SK-N-SH (cell line): Measurements from ENCODE around the gene KIFC3.

Source experiments
- CHD2 ChIP-seq: fragments of 150-350 bp; IDR thresholded peaks from 2 replicates; pipeline ENCODE4 v1.6.1; 2018; ENCODE audit warnings: low read length; ENCODE audit not compliant: partially characterized antibody
- CTCF ChIP-seq: fragments of 200-600 bp; sonication (generic); IDR thresholded peaks from 2 replicates; pipeline ENCODE4 v1.6.1; 2017; ENCODE audit warnings: antibody characterized with exemption, mild to moderate bottlenecking, moderate library complexity
- EP300 ChIP-seq, 2 experiments: IDR thresholded peaks; 2 replicates each; pipeline versions ENCODE4 v1.4.0 to v1.6.1; 2012; ENCODE audit warnings: borderline replicate concordance in 1 of 2, low read depth in 1 of 2, low read length in 1 of 2
- FOXJ3 ChIP-seq: sonication (generic); formaldehyde crosslinking; IDR thresholded peaks from 2 replicates; pipeline ENCODE4 v1.5.1; 2020; ENCODE audit warnings: mild to moderate bottlenecking, missing genetic modification reagents
- NFIC ChIP-seq: IDR thresholded peaks from 2 replicates; pipeline ENCODE4 v1.4.0; 2012; ENCODE audit warnings: borderline replicate concordance
- RAD21 ChIP-seq: IDR thresholded peaks from 2 replicates; pipeline ENCODE4 v1.6.1; 2012; ENCODE audit warnings: mild to moderate bottlenecking, low read length
- REST ChIP-seq: IDR thresholded peaks from 2 replicates; pipeline ENCODE4 v1.6.1; 2012; ENCODE audit warnings: mild to moderate bottlenecking, low read depth, low read length, moderate library complexity
- RFX5 ChIP-seq: IDR thresholded peaks from 2 replicates; pipeline ENCODE4 v1.6.1; 2012; ENCODE audit warnings: mild to moderate bottlenecking, improper control_type of control experiment, low read length
- SMC3 ChIP-seq: IDR thresholded peaks from 2 replicates; pipeline ENCODE4 v1.6.1; 2012; ENCODE audit warnings: low read depth, low read length, improper control_type of control experiment
- TEAD4 ChIP-seq: IDR thresholded peaks from 2 replicates; pipeline ENCODE4 v1.4.0; 2012; ENCODE audit warnings: mild to moderate bottlenecking, borderline replicate concordance; ENCODE audit not compliant: insufficient read depth
- USF1 ChIP-seq: IDR thresholded peaks from 2 replicates; pipeline ENCODE4 v1.4.0; 2012; ENCODE audit warnings: low read depth, borderline replicate concordance
- YY1 ChIP-seq: IDR thresholded peaks from 2 replicates; pipeline ENCODE4 v1.4.0; 2012; ENCODE audit warnings: low read depth, mild to moderate bottlenecking
- TF ChIP-seq, protein P1 (sequence below): IDR thresholded peaks from 2 replicates; pipeline ENCODE4; 2012
- TF ChIP-seq, protein P2 (sequence below): fragments of 150-350 bp; IDR thresholded peaks from 2 replicates; pipeline ENCODE4 v1.6.1; 2017; ENCODE audit warnings: antibody characterized with exemption, low read length, low read depth, borderline replicate concordance

DNA sequence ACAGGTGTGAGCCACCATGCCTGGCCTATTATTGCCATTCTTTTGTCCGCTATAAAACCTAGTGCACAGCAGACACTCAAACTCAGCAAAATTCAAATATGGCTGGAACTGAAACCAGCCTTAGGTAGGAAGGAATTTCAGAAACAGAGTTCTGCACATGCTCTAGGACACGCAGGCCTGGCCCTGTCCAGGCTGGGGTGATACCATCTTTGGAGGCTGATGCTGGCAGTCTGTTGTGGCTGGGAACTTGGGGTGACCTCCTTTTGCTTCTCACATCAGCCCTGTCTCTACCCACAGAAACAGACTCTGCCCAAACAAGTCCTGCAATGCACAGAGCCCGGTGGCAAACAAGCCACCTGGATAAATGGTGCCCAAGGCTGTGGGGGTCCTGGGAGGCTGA lies 12.6 kb upstream of the KIFC3 start:
- TF ChIP-seq RFX5 (no peak), SMC3 (no peak), CTCF (no peak), USF1 (no peak), REST (no peak), CHD2 (no peak), EP300 (IDR thresholded peaks at IDR 0.05; ENCODE audit: borderline replicate concordance in 1 of 2, low read depth in 1 of 2, low read length in 1 of 2) (no peak), TEAD4 (no peak), RAD21 (no peak), FOXJ3 (CRISPR knock-in tag) (no peak), NFIC (no peak), YY1 (no peak)
- TF ChIP-seq, protein P1, sequence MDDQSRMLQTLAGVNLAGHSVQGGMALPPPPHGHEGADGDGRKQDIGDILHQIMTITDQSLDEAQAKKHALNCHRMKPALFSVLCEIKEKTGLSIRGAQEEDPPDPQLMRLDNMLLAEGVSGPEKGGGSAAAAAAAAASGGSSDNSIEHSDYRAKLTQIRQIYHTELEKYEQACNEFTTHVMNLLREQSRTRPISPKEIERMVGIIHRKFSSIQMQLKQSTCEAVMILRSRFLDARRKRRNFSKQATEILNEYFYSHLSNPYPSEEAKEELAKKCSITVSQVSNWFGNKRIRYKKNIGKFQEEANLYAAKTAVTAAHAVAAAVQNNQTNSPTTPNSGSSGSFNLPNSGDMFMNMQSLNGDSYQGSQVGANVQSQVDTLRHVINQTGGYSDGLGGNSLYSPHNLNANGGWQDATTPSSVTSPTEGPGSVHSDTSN = no peak
- TF ChIP-seq, protein P2, sequence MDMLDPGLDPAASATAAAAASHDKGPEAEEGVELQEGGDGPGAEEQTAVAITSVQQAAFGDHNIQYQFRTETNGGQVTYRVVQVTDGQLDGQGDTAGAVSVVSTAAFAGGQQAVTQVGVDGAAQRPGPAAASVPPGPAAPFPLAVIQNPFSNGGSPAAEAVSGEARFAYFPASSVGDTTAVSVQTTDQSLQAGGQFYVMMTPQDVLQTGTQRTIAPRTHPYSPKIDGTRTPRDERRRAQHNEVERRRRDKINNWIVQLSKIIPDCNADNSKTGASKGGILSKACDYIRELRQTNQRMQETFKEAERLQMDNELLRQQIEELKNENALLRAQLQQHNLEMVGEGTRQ = no peak
